HUDEP-2 (cell line): Measurements from ENCODE around the gene UBE2I.

Experiments
- DNase-seq, 76 experiments: peaks; one replicate each; lab custom pipeline; 2025; ENCODE audit not compliant: unreplicated experiment in 76 of 76; lab: John Stamatoyannopoulos, UW

The UBE2I gene

GRCh38 chr16:1355591-1355990 lies 46.2 kb downstream of the UBE2I start:
- DNase-seq: no peak

DNA sequence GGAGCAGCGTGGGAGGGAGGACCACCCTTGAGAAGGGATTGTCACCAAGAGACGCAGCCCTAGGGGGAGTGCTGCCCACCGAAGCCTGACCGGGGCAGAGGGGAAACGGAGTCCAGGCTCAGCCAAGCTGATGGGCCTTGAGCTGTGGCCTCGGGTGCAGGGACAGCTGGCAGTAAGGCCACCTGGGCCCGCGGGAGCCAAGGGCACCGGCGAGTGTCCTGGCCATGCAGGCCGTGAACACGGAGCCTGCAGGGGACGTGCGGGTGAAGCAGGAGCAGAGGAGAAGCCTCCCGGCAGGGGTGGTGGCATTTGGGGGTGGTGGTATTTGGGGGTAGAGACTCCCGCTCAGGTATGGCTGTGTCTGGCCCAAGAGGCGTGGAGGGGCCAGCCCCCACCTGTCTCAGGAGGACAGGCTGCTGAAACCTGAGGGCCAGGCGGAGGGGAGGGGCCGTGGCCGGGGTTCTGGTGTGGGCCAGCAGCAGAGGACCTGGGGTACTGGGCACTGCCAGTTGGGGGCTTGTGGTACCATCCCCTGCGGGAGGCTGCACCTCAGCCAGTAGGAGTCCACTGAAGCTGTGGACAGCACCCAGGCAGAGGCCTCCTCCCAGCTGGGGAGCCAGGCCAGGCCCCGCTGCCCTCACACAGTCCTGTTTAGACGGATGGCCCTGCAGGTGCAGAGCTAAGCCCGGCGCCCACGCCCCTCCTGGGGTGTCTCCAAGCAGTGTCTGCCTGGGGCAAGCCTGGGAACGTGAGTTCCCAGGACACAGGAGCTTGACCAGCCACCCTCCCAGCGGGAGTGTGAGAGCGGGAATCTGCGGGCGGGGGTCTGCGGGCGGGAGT lies 46.8 kb downstream of the UBE2I start:
- DNase-seq: no peak

GRCh38 chr16:1357906-1358566 lies 48.6 kb downstream of the UBE2I start:
- DNase-seq: peak in 3 of 76 experiments; percentile 10 to 18 (median 16)

DNA sequence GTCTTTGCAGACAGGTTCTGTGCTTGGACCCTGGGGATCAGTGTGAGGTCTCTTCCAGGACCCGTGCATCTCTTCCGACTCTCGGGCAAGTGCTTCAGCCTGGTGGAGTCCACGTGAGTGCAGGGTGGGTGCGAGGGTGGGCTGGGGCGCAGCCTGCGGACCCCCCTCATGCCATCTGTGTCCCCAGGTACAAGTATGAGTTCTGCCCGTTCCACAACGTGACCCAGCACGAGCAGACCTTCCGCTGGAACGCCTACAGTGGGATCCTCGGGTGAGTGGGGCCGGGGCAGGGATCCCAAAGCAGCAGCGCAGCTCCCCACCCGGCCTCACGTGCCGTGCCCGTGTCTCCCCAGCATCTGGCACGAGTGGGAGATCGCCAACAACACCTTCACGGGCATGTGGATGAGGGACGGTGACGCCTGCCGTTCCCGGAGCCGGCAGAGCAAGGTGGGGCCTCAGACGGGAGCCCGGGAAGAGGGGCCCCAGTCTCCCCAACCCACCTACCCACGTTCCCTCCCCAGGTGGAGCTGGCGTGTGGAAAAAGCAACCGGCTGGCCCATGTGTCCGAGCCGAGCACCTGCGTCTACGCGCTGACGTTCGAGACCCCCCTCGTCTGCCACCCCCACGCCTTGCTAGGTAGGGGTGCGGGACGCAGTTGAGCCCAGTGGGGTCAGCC lies 52.4 kb downstream of the UBE2I start:
- no peak for DNase-seq

DNA sequence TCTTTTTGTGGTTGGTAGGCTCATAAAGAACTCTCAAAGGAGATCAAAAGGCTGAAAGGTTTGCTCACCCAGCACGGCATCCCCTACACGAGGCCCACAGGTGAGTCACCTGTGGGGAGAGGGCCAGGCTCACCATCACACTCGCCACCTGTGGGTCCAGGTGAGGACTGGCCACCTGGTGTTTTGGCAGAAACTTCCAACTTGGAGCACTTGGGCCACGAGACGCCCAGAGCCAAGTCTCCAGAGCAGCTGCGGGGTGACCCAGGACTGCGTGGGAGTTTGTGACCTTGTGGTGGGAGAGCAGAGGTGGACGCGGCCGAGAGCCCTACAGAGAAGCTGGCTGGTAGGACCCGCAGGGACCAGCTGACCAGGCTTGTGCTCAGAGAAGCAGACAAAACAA lies 53.4 kb downstream of the UBE2I start:
- DNase-seq: no peak

- DNase-seq: peak in 51 of 76 experiments; percentile 7 to 72 (median 41)
Measured at GRCh38 chr16:1363501-1364041, 54.1 kb downstream of the UBE2I start.

DNA sequence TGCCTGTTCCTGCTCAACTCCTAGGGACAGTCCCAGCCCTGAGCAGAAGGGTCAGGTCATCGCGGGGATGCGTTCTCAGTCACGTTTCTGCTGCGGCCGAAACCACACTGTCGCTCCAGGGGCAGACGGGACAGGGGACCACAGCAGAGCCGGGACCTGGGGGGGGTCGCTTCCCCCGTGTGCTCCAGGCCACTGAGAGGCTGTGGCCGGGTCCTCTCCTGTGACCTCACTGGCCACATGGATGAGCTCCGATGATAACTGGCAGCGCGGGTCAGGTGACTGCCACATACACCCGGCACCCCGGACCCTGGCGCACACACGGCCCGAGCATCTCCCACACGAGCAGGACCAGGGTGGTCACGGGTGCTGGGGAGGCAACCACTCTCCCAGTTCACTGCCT lies 55.1 kb downstream of the UBE2I start:
- DNase-seq: no peak

- DNase-seq: no peak
Measured at GRCh38 chr16:1366060-1366711, 56.8 kb downstream of the UBE2I start.

DNA sequence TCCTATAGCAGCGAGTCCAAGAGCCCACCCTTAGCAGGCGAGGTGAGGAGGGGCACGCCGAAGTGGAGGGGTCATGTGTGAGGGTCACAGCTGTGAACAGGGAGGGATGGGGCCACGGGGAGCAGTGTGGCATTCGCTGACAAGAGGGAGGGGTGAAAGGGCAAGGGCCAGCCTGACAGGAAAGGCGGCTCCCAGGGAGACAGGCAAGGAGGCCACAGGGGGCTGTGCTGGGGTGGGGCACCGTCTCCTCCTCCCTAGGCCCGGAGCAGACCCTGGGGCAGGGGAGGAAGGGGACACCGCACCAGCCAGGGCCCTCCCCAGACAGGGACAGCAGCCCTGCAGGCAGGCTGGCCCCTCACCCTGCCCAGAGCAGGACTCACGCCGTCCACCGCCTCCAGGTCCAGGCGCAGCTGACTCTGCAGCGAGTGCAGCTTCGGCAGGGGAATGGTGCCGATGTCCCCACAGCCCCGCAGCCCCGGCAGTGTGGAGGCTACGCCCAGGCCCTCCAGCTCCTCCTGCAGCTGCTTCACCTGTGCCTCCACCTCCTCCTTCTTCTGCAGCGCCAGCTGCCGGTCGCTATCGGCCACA lies 57.4 kb downstream of the UBE2I start:
- no peak for DNase-seq

- DNase-seq: no peak
Measured at GRCh38 chr16:1367486-1368174, 58.2 kb downstream of the UBE2I start.

DNA sequence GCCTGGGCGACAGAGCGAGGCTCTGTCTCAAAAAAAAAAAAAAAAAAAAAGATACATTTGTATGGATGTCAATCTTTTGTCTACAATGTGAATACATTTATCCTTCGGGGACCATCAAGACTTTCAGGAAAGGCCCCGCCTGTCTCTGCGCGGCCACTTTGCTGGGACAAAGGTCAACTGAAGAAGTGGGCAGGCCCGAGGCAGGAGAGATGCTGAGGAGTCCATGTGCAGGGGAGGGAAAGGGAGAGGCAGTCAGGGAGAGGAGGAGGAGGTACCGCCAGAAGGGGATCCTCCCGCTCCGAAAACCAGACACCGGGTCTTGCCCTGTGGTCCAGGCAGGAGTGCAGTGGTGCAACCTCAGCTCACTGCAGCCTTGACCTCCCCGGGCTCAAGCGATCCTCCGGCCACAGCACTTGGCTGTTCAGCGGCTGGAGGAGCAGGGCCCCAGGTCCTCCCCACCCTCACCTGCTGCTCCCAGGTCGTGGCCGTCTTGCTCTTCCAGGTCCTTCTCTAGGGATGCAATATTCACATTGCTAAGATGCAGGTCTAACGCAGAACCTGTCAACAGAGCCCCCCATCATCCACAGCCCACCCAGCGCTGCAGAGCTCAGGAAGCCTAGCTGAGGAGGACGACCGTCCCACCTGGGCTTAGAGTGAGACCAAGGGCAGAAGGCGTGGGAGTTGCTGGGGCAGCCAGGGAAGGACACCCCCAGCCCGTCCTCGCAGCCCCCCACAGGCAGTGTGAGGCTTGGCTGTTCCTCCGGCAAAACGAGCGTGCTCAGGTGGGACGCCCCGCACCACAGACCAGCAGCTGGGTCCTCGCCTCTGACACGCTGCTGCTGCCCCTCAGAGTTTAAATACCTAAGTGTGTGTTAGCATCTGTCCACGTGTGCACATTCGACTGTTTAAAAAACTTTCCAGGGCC lies 61.9 kb downstream of the UBE2I start:
- no peak for DNase-seq

GRCh38 chr16:1372292-1372950 lies 63.0 kb downstream of the UBE2I start:
- no peak for DNase-seq

GRCh38 chr16:1374418-1375297 lies 65.2 kb downstream of the UBE2I start:
- DNase-seq: peak in 5 of 76 experiments; percentile 15 to 35 (median 30)

- DNase-seq: no peak
Measured at GRCh38 chr16:1375298-1375640, 65.8 kb downstream of the UBE2I start.

DNA sequence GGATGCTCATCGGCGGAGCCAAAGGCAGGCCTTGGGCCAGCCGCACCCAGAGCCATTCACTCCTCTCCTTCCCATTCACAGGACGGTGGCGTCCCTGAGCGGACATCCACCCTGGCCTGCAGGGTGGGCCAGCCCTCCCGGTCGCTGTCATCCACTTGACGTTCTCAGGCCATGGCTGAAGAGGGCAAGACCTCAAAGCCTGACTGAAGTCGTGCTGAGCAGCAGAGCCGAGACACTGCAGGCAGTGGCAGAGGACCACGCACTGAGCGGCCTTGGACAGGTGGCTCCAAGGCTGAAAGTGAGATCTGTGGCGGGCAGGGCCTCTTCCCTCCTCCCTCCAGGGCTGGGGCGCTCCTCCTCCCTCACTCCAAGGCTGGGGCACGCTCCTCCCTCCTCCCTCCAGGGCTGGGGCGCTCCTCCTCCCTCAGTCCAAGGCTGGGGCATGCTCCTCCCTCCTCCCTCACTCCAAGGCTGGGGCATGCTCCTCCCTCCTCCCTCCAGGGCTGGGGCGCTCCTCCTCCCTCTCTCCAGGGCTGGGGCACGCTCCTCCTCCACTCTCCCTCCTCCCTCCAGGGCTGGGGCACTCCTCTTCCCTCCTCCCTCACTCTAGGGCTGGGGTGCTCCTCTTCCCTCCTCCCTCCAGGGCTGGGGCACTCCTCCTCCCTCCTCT lies 66.4 kb downstream of the UBE2I start:
- DNase-seq: peak in 3 of 76 experiments; percentile 6 to 24 (median 13)
